Endothelial cell of umbilical vein (primary cell): ENCODE results near the gene AP2B1.

Experiments used
- EZH2 ChIP-seq: IDR thresholded peaks from 2 replicates; pipeline ENCODE4 v1.6.1; 2012; ENCODE audit warnings: borderline replicate concordance, low read depth, mild to moderate bottlenecking, moderate library complexity, low read length, inconsistent platforms; ENCODE audit not compliant: severe bottlenecking
- MYC ChIP-seq: IDR thresholded peaks from one replicate; pipeline ENCODE4 v1.6.1; 2011; ENCODE audit warnings: mild to moderate bottlenecking, low read depth, low read length
- POLR2A ChIP-seq: IDR thresholded peaks from 2 replicates; pipeline ENCODE4 v1.6.1; 2012; ENCODE audit warnings: low read depth, mild to moderate bottlenecking, control low read depth, low read length
- POLR2AphosphoS5 ChIP-seq: IDR thresholded peaks from 2 replicates; pipeline ENCODE4 v1.6.1; 2012; ENCODE audit warnings: low read depth, mild to moderate bottlenecking, control low read depth, low read length, moderate library complexity; ENCODE audit not compliant: insufficient read depth
- TF ChIP-seq, protein P1 (sequence below), 2 donors: IDR thresholded peaks; 1 replicate in 1 of 2; 2 replicates in 1 of 2; pipeline ENCODE4 v1.5.1; 2011; ENCODE audit warnings: low read length in 2 of 2, mild to moderate bottlenecking in 2 of 2, moderate library complexity in 2 of 2, control low read depth in 1 of 2, inconsistent platforms in 1 of 2, low read depth in 1 of 2; ENCODE audit not compliant: insufficient read depth in 1 of 2; ENCODE audit errors: extremely low read depth in 1 of 2
- TF ChIP-seq, protein P2 (sequence below): IDR thresholded peaks from 2 replicates; pipeline ENCODE4 v1.6.1; 2011; ENCODE audit not compliant: insufficient read depth, insufficient read length

DNA sequence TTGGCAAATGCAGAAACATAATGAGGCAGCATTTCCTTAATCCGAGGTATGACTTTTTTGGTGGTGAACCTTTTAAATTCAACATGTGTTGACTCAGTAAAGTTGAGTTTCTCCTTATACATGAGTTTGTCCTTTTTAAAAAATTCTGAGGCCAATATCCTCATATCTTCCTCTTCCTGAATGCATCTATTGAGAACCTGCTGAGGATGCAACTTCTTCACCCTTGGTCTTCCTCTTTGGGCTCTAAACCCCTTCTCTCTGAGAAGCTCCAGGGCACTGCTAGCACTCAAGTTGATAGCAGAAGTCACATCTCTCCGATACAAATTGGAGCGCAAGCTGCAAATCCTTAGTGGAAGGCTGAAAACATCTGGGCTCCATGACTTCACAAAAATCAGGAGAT lies 29.8 kb upstream of the AP2B1 start:
- TF ChIP-seq POLR2AphosphoS5 (no peak), POLR2A (no peak), EZH2 (no peak), MYC (no peak)
- TF ChIP-seq, protein P1, sequence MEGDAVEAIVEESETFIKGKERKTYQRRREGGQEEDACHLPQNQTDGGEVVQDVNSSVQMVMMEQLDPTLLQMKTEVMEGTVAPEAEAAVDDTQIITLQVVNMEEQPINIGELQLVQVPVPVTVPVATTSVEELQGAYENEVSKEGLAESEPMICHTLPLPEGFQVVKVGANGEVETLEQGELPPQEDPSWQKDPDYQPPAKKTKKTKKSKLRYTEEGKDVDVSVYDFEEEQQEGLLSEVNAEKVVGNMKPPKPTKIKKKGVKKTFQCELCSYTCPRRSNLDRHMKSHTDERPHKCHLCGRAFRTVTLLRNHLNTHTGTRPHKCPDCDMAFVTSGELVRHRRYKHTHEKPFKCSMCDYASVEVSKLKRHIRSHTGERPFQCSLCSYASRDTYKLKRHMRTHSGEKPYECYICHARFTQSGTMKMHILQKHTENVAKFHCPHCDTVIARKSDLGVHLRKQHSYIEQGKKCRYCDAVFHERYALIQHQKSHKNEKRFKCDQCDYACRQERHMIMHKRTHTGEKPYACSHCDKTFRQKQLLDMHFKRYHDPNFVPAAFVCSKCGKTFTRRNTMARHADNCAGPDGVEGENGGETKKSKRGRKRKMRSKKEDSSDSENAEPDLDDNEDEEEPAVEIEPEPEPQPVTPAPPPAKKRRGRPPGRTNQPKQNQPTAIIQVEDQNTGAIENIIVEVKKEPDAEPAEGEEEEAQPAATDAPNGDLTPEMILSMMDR (IDR thresholded peaks at IDR 0.05; ENCODE audit: extremely low read depth in 1 of 2, insufficient read depth in 1 of 2, low read depth in 1 of 2, low read length in 2 of 2), result no peak
- TF ChIP-seq, protein P2, sequence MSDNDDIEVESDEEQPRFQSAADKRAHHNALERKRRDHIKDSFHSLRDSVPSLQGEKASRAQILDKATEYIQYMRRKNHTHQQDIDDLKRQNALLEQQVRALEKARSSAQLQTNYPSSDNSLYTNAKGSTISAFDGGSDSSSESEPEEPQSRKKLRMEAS, result no peak
